PC-9 (cell line): ENCODE measurements around the gene AMELX.

ENCODE experiments used
- CTCF ChIP-seq: fragments of 200-600 bp; sonication (generic); conservative IDR thresholded peaks from 2 replicates; pipeline ENCODE4 v1.6.1; 2017; ENCODE audit warnings: mixed run types, antibody characterized with exemption, mild to moderate bottlenecking, moderate library complexity
- EZH2 ChIP-seq: fragments of 200-600 bp; sonication (generic); IDR thresholded peaks from 2 replicates; pipeline ENCODE4 v1.8.0; 2017; ENCODE audit warnings: antibody characterized with exemption, low read depth

- TF ChIP-seq CTCF, result no peak
- no peak for TF ChIP-seq EZH2
Measured at GRCh38 chrX:11257711-11258110, 35.5 kb upstream of the AMELX start.
